NOMO-1 treated with DMSO at 0.1 percent for 48 hours (cell line): ENCODE measurements around the gene MVP.
A peak's percentile ranks its signal among the peaks of the same experiment; 100 is the strongest.
"Not testable (repeated sequence)": the region's sequence is repeated elsewhere in the genome, so short reads cannot be mapped to it uniquely, and the experiment has no call there.

Experiments used
- DNase-seq: peaks from one replicate; lab custom pipeline; 2025; ENCODE audit not compliant: unreplicated experiment; lab: John Stamatoyannopoulos, UW

MVP gene

GRCh38 chr16:29869067-29869466 lies 48.8 kb downstream of the MVP start:
- DNase-seq, result not testable (repeated sequence)

- DNase-seq, result no peak
Measured at GRCh38 chr16:29871822-29872546, 51.7 kb downstream of the MVP start.

- no peak for DNase-seq
Measured at GRCh38 chr16:29873319-29873718, 53.1 kb downstream of the MVP start.

GRCh38 chr16:29875206-29875605 lies 54.9 kb downstream of the MVP start:
- no peak for DNase-seq

- DNase-seq, result no peak
Measured at GRCh38 chr16:29876217-29876593, 55.9 kb downstream of the MVP start.

GRCh38 chr16:29876594-29877249 lies 56.5 kb downstream of the MVP start:
- DNase-seq, result no peak

- DNase-seq, result no peak
Measured at GRCh38 chr16:29877266-29877961, 57.2 kb downstream of the MVP start.

GRCh38 chr16:29878172-29878571 lies 57.9 kb downstream of the MVP start:
- no peak for DNase-seq

- no peak for DNase-seq
Measured at GRCh38 chr16:29881050-29881449, 60.8 kb downstream of the MVP start.

- DNase-seq, result no peak
Measured at GRCh38 chr16:29883987-29884386, 63.7 kb downstream of the MVP start.

GRCh38 chr16:29889372-29889771 lies 69.1 kb downstream of the MVP start:
- DNase-seq, result not testable (repeated sequence)

- peak; percentile 44 for DNase-seq
Measured at GRCh38 chr16:29891525-29892457, 71.5 kb downstream of the MVP start.

GRCh38 chr16:29892458-29892813 lies 72.2 kb downstream of the MVP start:
- no peak for DNase-seq

- no peak for DNase-seq
Measured at GRCh38 chr16:29893553-29893952, 73.3 kb downstream of the MVP start.

GRCh38 chr16:29894352-29894751 lies 74.1 kb downstream of the MVP start:
- no peak for DNase-seq

- DNase-seq, result no peak
Measured at GRCh38 chr16:29896841-29897240, 76.6 kb downstream of the MVP start.

- DNase-seq, result no peak
Measured at GRCh38 chr16:29897333-29897732, 77.1 kb downstream of the MVP start.
